HG02840 (cell line): ENCODE measurements around the gene UBE3A.

Source experiments
- ATAC-seq: cut with Tn5 transposase; IDR thresholded peaks from one replicate; pipeline ENCODE4 v1.9.1; 2021; ENCODE audit warnings: mild to moderate bottlenecking, moderate library complexity, moderate number of reproducible peaks; ENCODE audit not compliant: unreplicated experiment, low FRiP score

UBE3A gene

GRCh38 chr15:25406846-25407245 is 32.0 kb downstream of the UBE3A start:
- no peak for ATAC-seq

- no peak for ATAC-seq
Measured at GRCh38 chr15:25406261-25406660, 32.6 kb downstream of the UBE3A start.

- no peak for ATAC-seq
Measured at GRCh38 chr15:25403771-25404170, 35.1 kb downstream of the UBE3A start.

GRCh38 chr15:25402342-25402741 is 36.5 kb downstream of the UBE3A start:
- ATAC-seq, result no peak

- ATAC-seq, result no peak
Measured at GRCh38 chr15:25401501-25401900, 37.3 kb downstream of the UBE3A start.

- no peak for ATAC-seq
Measured at GRCh38 chr15:25397100-25397499, 41.7 kb downstream of the UBE3A start.

GRCh38 chr15:25394898-25395297 is 43.9 kb downstream of the UBE3A start:
- ATAC-seq, result no peak

- no peak for ATAC-seq
Measured at GRCh38 chr15:25392806-25393205, 46.0 kb downstream of the UBE3A start.

GRCh38 chr15:25391971-25392721 is 46.7 kb downstream of the UBE3A start:
- ATAC-seq, result no peak

GRCh38 chr15:25385986-25386385 is 52.8 kb downstream of the UBE3A start:
- ATAC-seq, result no peak

- ATAC-seq, result no peak
Measured at GRCh38 chr15:25381579-25381978, 57.2 kb downstream of the UBE3A start.

- no peak for ATAC-seq
Measured at GRCh38 chr15:25378501-25378901, 60.3 kb downstream of the UBE3A start.

GRCh38 chr15:25375557-25375956 is 63.3 kb downstream of the UBE3A start:
- no peak for ATAC-seq

- no peak for ATAC-seq
Measured at GRCh38 chr15:25374143-25374542, 64.7 kb downstream of the UBE3A start.

GRCh38 chr15:25372298-25372697 is 66.5 kb downstream of the UBE3A start:
- ATAC-seq, result no peak

- no peak for ATAC-seq
Measured at GRCh38 chr15:25368850-25369249, 70.0 kb downstream of the UBE3A start.

- ATAC-seq, result no peak
Measured at GRCh38 chr15:25366058-25366457, 72.8 kb downstream of the UBE3A start.

GRCh38 chr15:25362545-25362944 is 76.3 kb downstream of the UBE3A start:
- ATAC-seq, result no peak

- no peak for ATAC-seq
Measured at GRCh38 chr15:25347707-25348106, 91.1 kb downstream of the UBE3A start.

GRCh38 chr15:25346371-25346770 is 92.5 kb downstream of the UBE3A start:
- ATAC-seq, result no peak

- ATAC-seq, result no peak
Measured at GRCh38 chr15:25345943-25346342, 92.9 kb downstream of the UBE3A start.

GRCh38 chr15:25342629-25343028 is 96.2 kb downstream of the UBE3A start:
- ATAC-seq, result no peak

GRCh38 chr15:25339431-25339830 is 99.4 kb downstream of the UBE3A start:
- ATAC-seq, result no peak
